ENCODE data around the gene U2AF2.

U2AF2 gene

DNA sequence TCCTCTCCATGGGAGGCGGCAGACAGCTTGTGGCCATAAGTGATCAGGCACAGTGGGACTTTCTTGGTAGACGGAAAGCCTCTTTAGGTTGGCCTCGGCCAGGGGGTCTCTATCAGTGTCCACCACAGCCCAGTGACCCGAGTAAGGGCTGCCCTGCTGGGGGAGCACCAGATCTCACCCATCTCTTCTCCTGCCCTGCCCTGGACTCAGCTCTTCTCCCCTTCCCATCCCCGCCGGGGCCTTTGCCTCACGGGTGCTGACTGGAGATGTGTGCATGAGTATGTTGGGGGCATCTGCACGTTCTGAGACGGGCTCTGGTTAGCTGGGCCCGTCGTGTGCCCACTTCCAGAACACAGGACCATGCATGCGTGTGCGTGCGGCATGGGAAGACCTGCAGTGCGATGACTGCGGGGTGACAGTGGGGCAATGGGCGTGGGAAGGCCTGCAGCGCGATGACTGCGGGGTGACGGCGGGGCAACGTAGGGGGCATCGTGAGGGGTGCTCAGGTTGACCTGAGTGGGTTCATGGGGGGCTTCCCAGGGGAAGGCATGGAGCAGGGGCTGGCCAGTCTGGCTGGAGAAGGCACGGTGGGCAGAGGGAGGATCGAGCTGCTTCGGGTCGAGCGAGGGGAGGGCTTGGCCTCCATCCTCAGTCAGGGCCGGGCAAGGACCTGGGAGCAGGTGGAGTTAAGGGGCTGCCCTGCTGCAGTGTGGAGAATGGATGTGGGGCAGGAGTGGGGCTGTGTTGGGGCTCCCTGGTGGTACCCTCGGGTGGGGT, 36.1 kb downstream of the U2AF2 start:
- no peak for DNase-seq (ENCODE audit: low read depth)

DNA sequence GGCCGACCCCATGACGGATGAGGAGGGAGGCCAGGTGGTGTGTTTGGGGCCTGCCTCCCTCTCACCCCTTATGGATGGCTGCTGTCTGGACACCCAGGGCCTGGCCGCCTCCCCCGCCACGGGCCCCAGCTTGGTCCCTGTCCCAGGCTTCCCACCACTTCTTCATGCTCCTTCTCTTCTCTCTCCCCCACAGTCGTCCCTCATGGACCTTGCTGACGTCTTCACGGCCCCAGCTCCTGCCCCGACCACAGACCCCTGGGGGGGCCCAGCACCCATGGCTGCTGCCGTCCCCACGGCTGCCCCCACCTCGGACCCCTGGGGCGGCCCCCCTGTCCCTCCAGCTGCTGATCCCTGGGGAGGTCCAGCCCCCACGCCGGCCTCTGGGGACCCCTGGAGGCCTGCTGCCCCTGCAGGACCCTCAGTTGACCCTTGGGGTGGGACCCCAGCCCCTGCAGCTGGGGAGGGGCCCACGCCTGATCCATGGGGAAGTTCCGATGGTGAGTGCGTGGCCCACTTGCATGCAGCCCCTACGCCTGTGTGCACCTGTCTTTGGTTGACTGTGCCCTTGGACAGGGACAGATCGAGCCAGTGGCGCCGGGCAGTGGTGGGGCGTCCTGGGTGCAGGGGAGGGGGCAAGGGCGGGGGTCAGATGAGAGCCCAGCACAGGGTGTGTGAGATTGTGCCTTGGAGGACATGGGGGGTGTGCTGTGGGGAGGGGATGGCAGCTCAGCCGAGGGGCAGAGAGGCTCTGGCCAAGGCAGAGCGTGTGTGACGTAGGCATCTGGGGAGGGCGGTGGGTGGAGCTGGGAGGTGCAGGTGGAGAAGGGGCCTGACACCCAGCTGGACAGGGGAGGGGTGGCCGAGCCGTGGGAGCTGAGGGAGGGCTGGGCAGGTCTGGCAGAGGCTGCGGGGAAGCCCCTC, 37.0 kb downstream of the U2AF2 start:
- DNase-seq (ENCODE audit: low read depth) = no peak

DNA sequence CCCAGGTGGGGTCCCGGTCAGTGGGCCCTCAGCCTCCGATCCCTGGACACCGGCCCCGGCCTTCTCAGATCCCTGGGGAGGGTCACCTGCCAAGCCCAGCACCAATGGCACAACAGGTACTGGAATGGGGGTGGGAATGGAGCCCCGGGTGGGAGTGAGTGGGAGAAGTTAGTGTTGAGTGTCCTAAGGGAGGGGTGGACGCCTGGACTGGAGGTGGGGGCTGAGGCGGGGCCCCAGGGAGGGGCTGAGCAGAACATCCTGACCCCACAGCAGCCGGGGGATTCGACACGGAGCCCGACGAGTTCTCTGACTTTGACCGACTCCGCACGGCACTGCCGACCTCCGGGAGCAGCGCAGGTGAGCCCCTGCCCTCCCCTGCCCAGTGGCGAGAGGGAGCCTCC, 37.8 kb downstream of the U2AF2 start:
- DNase-seq (ENCODE audit: low read depth) = no peak

DNA sequence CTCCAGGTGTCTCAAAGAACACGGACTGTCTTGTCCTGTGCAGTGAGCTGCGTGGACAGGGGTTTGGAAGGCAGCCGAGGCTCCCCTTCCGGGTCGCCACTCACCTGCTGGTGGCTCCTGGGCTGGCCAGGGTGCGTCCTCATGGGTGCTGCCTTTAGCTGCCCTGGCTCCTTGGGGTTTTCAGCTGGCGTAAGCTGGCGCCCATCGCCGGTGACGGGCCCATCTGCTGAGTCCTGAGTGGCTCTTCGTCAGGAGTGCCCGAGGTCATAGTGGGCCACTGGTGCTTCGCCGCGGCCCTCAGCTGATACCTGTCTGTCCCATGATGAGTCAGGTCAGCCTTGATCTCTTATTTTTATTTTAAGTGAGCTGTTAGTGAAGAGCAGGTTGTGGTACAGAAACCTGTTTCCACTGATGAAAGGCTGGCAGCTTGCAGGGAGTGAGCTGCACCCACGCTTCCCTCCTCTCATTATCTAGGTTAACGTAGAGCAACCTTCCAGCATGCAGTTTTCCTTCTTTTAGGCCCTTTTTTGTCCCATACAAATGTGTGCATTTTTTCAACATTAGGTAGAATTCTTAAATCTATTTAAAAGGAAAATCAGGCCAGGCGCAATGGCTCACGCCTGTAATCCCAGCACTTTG, 38.6 kb downstream of the U2AF2 start:
- no peak for DNase-seq (ENCODE audit: low read depth)

DNA sequence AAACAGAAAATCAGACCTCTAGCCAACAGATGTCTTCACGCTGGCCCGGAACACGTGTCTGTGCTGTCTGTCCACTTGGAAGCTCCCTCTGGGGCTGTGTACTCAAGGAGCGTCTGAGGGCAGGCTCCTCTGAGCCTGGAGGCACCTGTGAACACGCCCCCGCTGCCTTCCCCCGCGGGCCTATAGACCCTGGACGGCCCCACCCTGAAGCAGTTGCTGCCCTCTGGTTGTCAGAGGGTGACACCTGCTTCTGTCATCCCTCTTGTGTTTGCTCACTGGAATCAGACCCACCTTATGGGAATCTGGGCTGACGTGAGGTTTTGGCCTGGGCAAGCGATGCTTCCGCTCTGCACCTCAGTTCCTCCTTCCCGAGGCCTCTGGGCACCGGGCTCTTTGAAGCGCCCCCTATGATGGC, 39.4 kb downstream of the U2AF2 start:
- DNase-seq (ENCODE audit: low read depth) = no peak

GRCh38 chr19:55694656-55695491, 40.0 kb downstream of the U2AF2 start:
- no peak for DNase-seq (ENCODE audit: low read depth)

- no peak for DNase-seq (ENCODE audit: low read depth)
Measured at GRCh38 chr19:55695511-55696290, 40.9 kb downstream of the U2AF2 start.

GRCh38 chr19:55696301-55697068, 41.6 kb downstream of the U2AF2 start:
- DNase-seq (ENCODE audit: low read depth) = no peak

DNA sequence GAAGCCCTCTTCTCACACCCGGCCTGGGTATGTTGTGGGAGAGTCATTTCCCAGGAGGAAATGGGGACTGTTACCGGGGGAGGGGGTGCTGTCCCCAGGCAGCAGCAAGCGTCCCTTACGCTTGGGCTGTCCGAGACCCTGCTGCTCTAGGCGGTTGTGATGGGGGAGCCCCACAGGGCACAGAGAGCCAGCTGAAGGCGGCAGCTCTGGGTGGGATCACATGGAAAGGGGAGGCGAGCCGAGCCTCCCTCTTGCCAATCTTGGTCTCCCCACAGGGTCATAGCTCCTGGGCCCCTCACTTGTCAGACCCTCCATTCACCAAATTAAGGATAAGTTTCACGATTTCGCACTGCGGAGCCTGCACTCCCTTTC, 42.2 kb downstream of the U2AF2 start:
- DNase-seq (ENCODE audit: low read depth) = no peak

GRCh38 chr19:55697698-55698097, 42.9 kb downstream of the U2AF2 start:
- DNase-seq (ENCODE audit: low read depth) = no peak

- no peak for DNase-seq (ENCODE audit: low read depth)
Measured at GRCh38 chr19:55698256-55698655, 43.4 kb downstream of the U2AF2 start.

- DNase-seq (ENCODE audit: low read depth) = no peak
Measured at GRCh38 chr19:55699221-55699620, 44.4 kb downstream of the U2AF2 start.

DNA sequence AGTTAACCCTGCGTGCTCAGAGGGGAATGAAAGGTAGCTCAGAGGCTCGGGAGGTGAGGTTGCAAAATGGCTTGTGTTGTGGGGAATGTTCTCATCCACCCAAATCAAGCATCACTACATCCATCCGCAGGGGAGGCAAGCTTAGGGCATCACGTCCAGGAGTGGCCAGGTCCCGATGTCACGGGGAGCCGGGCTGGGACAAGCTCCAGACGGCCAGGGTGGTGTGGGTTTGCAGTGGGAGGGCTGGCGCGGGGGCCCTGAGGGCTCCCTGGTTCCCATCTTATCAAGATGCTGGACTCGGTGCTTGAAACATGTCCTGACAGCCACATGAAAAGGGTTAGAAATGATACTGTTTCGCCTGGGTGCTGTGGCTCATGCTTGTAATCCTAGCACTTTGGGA, 46.0 kb downstream of the U2AF2 start:
- no peak for DNase-seq (ENCODE audit: low read depth)

DNA sequence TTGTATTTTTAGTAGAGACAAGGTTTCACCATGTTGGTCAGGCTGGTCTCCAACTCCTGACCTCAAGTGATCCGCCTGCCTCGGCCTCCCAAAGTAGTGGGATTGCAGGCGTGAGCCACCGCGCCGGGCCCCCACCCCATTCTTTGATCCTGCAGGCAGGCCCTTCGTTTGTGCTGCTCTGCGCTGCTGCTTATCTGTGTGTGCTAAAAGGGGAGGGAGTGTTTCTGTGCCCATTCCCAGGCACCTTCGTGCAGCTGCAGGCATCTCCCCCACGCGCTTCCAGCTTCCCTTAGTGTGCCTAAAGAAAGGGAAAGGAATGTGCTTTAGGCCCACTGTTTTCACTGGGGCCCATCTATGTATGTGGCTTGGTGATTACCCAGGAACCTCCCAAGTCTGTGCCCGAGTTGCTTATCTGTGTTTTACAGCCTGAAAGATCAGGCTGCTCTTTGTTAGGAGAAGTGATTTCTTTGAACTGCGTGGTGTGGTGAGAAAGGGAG, 47.3 kb downstream of the U2AF2 start:
- no peak for DNase-seq (ENCODE audit: low read depth)

GRCh38 chr19:55703790-55704215, 49.0 kb downstream of the U2AF2 start:
- no peak for DNase-seq (ENCODE audit: low read depth)

DNA sequence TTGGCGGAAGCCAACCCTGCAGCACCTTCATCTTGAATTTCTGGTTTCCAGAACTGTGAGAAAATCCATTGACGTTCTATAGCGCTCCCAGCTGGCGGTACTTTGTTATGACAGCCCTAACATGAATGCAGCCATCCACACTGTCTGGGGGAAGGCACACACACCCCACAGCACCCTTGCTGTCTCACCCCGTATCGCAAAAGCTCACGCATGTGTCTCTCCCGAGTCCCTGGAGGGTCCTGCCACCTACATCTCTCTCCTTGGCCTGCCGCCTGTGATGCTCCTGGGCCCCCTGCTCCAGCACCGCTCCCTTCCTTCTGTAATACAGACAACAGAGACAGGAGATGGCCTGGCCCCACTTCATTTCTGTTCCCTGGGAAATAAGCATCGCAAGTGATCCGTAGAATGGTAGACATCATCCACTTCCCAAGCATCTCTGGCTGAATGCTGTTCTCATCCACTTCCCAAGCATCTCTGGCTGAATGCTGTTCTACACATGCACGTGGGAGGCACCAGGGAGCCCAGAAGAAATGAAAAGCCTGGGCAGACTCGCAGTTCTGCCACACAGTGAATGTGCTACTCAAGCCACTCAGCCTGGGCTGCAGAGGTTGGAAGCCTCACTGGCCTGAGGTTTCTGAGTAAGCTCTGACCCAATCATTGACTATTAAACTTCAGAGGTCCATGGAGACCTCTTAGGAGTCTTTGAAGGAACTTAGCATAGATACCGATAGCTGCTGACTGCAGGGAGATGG, 49.8 kb downstream of the U2AF2 start:
- no peak for DNase-seq (ENCODE audit: low read depth)

DNA sequence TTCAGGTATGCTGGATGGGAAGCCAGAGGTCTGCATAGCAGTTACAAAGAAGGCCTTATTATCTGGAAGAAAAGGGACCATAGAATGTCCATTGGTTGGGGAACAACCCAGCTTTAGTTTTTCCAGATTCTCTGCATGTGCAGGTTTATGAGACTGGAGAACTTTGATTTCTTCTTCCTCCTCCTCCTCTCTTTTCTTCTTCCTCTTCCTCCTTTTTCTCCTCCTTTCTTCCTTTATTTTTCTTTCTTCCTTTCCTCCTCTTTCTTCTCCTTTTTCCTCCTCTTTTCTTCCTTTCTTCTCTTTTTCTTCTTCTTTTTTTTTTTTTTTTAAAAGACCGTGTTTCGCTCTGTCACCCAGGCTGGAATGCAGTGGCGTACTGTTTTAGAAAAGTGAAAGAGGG, 51.1 kb downstream of the U2AF2 start:
- no peak for DNase-seq (ENCODE audit: low read depth)

GRCh38 chr19:55711719-55712118, 56.9 kb downstream of the U2AF2 start:
- no peak for DNase-seq (ENCODE audit: low read depth)
